OCI-LY3 (cell line): ENCODE results near the gene SNED1.

Experiments used
- EZH2phosphoT487 ChIP-seq: fragments of 200-600 bp; shearing (Covaris generic); IDR thresholded peaks from 2 replicates; pipeline ENCODE4 v1.6.1; 2018; ENCODE audit warnings: antibody characterized with exemption, mixed run types, low read depth
- TF ChIP-seq, protein P1 (sequence below): fragments of 200-600, 300-600 bp; sonication (generic); IDR thresholded peaks from 2 replicates; pipeline ENCODE4 v1.5.1; 2014; ENCODE audit warnings: antibody characterized with exemption, low read length, low read depth

DNA sequence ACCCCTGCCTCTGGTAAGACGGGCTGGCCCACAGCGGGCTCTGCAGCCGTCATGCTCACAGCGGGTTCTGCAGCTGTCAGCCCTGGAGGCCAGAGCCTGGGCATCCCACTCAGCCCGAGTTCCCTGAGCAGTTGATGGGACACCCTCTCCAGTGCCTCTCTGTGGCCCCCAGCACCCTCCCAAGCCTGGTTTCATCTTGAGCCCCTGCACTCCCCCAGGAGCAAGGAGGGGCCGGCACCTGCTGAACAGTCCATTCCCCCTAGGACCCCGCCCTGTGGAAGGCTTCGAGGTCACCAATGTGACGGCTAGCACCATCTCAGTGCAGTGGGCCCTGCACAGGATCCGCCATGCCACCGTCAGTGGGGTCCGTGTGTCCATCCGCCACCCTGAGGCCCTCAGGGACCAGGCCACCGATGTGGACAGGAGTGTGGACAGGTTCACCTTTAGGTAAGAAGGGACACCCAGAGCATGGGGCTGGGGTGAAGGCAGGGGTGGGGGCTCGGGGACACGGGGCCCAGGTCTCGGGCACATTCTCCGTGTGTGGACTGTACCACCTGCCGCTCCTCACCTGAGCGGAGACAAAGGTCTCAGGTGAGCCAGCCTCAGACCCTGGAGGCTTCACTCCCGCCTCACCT, 69.2 kb downstream of the SNED1 start:
- TF ChIP-seq, protein P1, sequence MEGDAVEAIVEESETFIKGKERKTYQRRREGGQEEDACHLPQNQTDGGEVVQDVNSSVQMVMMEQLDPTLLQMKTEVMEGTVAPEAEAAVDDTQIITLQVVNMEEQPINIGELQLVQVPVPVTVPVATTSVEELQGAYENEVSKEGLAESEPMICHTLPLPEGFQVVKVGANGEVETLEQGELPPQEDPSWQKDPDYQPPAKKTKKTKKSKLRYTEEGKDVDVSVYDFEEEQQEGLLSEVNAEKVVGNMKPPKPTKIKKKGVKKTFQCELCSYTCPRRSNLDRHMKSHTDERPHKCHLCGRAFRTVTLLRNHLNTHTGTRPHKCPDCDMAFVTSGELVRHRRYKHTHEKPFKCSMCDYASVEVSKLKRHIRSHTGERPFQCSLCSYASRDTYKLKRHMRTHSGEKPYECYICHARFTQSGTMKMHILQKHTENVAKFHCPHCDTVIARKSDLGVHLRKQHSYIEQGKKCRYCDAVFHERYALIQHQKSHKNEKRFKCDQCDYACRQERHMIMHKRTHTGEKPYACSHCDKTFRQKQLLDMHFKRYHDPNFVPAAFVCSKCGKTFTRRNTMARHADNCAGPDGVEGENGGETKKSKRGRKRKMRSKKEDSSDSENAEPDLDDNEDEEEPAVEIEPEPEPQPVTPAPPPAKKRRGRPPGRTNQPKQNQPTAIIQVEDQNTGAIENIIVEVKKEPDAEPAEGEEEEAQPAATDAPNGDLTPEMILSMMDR: no peak
- no peak for TF ChIP-seq EZH2phosphoT487
